HL-60/S4 (cell line): ENCODE results near the gene ANKRD24.
"Not testable (repeated sequence)": the region's sequence is repeated elsewhere in the genome, so short reads cannot be mapped to it uniquely, and the experiment has no call there.

Source experiments
- in situ Hi-C: fragments of 300-500 bp; cut with MboI; formaldehyde crosslinking; loops from 2 replicates; pipeline ENCODE4 v1.14.3; 2022; ENCODE audit warnings: low sequenced_read_pairs

Gene ANKRD24

GRCh38 chr19:4267101-4267900, 84.8 kb downstream of the ANKRD24 start:
- in situ Hi-C loops, result no loop called here

GRCh38 chr19:4267901-4268815, 85.7 kb downstream of the ANKRD24 start:
- in situ Hi-C loops, result no loop called here

GRCh38 chr19:4268816-4269430, 86.4 kb downstream of the ANKRD24 start:
- in situ Hi-C loops, result no loop called here

GRCh38 chr19:4272894-4273293, 90.4 kb downstream of the ANKRD24 start:
- in situ Hi-C loops, result no loop called here

DNA sequence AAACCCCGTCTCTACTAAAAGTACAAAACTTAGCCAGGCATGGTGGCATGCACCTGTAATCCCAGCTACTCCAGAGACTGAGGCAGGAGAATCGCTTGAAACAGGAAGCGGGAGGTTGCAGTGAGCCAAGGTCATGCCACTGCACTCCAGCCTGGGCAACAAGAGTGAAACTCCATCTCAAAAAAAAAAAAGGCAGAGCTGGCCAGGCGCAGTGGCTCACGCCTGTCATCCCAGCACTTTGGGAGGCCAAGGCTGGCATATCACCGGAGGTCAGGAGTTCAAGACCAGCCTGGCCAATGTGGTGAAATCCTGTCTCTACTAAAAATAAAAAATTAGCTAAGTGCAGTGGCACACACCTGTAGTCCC, 91.8 kb downstream of the ANKRD24 start:
- in situ Hi-C loops, result not testable (repeated sequence)
